ENCODE data around the gene SV2A.
"Not testable (repeated sequence)": the region's sequence is repeated elsewhere in the genome, so short reads cannot be mapped to it uniquely, and the experiment has no call there.

Gene SV2A, protein sequence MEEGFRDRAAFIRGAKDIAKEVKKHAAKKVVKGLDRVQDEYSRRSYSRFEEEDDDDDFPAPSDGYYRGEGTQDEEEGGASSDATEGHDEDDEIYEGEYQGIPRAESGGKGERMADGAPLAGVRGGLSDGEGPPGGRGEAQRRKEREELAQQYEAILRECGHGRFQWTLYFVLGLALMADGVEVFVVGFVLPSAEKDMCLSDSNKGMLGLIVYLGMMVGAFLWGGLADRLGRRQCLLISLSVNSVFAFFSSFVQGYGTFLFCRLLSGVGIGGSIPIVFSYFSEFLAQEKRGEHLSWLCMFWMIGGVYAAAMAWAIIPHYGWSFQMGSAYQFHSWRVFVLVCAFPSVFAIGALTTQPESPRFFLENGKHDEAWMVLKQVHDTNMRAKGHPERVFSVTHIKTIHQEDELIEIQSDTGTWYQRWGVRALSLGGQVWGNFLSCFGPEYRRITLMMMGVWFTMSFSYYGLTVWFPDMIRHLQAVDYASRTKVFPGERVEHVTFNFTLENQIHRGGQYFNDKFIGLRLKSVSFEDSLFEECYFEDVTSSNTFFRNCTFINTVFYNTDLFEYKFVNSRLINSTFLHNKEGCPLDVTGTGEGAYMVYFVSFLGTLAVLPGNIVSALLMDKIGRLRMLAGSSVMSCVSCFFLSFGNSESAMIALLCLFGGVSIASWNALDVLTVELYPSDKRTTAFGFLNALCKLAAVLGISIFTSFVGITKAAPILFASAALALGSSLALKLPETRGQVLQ

GRCh38 chr1:149917571-149918144, at the start of gene SV2A:
SV2A (minus strand) TSS chr1:149917844; CDS start chr1:149913840, 4,004 bp downstream.
- peak; percentile 14 for DNase-seq (ENCODE audit: low read depth)

- no peak for DNase-seq (ENCODE audit: low read depth)
Measured at GRCh38 chr1:149967041-149967440, 49.4 kb upstream of the SV2A start.

DNA sequence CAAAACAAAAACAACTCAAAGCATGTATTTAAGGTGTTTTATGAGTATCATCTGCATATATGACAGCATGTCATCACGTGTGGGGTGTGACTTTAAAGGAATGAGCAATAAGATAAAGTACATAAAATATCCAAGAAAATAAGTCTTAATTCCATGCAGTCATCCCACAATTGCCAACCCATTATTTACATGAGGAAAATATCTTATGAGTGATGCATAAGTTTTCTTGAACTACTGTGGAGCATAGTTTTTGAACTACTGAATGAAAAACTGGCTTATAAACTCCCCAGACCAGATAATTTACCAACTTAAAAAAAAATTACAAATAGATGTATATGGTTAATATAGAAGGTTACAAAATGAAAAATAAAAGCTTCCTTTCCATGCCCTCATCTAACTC, 48.8 kb upstream of the SV2A start:
- DNase-seq (ENCODE audit: low read depth), result no peak

GRCh38 chr1:149965440-149965839, 47.8 kb upstream of the SV2A start:
- DNase-seq (ENCODE audit: low read depth), result no peak

GRCh38 chr1:149963358-149963757, 45.7 kb upstream of the SV2A start:
- no peak for DNase-seq (ENCODE audit: low read depth)

GRCh38 chr1:149962736-149963135, 45.1 kb upstream of the SV2A start:
- DNase-seq (ENCODE audit: low read depth), result no peak

- DNase-seq (ENCODE audit: low read depth), result no peak
Measured at GRCh38 chr1:149962039-149962647, 44.5 kb upstream of the SV2A start.

GRCh38 chr1:149957548-149957947, 39.9 kb upstream of the SV2A start:
- not testable (repeated sequence) for DNase-seq (ENCODE audit: low read depth)

- DNase-seq (ENCODE audit: low read depth), result no peak
Measured at GRCh38 chr1:149949911-149950310, 32.3 kb upstream of the SV2A start.

- DNase-seq (ENCODE audit: low read depth), result no peak
Measured at GRCh38 chr1:149945206-149945605, 27.6 kb upstream of the SV2A start.

GRCh38 chr1:149942885-149943284, 25.2 kb upstream of the SV2A start:
- DNase-seq (ENCODE audit: low read depth), result no peak

GRCh38 chr1:149942207-149942606, 24.6 kb upstream of the SV2A start:
- DNase-seq (ENCODE audit: low read depth), result no peak

DNA sequence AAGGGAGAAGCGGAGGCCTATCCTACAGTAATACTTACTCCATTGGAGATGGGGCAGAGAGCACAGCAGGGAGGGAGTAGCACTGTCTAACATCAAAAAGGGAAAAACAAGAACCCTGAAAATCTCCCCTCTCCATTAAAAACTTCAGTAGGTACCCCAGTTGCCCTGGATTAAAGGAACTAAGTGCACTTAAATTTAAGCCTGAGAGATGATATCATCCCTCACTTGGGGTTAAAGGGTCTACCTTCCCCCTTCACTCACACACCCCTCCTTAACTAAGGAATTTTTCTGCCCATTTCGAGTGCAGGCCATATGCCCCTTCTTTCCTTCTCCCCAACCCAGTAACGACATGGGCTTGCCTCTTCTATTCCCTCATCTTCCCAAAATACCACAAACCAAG, 22.8 kb upstream of the SV2A start:
- no peak for DNase-seq (ENCODE audit: low read depth)

DNA sequence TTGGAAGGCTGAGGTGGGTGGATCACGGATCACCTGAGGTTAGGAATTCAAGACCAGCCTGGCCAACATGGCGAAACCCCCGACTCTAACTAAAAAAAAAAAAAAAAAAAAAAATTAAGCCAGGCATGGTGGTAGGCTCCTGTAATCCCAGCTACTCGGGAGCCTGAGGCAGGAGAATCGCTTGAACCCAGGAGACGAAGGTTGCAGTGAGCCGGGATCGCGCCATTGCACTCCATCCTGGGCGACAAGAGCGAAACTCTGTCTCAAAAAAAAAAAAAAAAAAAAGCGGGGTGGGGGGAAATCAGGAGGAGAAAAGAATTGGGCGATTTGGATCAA, 21.0 kb upstream of the SV2A start:
- DNase-seq (ENCODE audit: low read depth), result not testable (repeated sequence)

GRCh38 chr1:149937759-149938158, 20.1 kb upstream of the SV2A start:
- DNase-seq (ENCODE audit: low read depth), result no peak

DNA sequence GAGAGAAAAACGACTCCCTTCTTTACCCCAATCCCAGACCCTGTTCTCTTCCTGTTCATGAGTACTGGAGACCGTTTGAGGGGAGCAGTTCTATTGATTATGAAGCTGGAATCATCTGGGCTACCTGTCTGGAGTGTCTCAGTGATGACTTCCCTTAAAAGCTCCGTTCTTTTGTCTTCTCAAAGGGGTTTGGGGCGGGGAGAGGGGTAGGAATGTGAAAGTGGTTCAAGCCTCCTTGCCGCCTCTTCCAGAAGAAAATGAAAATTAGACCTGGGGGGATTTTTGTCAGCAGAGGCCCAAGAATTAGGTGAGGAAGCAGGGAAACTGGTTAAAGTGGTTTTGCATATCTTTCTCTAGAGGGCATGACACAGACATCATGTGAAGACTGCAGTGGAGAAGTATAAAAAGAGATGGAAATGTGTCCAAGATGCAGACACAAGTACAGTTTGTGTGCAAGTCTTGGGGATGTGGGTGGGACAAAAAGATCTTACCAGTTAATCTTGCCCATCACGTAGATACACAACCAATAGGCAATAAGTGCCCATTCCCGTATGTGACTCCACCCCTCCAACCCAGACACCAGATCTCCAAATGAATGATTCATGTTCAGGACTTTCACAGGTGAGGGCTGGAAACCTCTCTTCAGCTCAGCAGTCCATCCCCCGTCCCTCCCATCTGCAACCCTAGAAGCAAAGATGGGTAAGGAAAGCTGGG, 19.5 kb upstream of the SV2A start:
- no peak for DNase-seq (ENCODE audit: low read depth)

DNA sequence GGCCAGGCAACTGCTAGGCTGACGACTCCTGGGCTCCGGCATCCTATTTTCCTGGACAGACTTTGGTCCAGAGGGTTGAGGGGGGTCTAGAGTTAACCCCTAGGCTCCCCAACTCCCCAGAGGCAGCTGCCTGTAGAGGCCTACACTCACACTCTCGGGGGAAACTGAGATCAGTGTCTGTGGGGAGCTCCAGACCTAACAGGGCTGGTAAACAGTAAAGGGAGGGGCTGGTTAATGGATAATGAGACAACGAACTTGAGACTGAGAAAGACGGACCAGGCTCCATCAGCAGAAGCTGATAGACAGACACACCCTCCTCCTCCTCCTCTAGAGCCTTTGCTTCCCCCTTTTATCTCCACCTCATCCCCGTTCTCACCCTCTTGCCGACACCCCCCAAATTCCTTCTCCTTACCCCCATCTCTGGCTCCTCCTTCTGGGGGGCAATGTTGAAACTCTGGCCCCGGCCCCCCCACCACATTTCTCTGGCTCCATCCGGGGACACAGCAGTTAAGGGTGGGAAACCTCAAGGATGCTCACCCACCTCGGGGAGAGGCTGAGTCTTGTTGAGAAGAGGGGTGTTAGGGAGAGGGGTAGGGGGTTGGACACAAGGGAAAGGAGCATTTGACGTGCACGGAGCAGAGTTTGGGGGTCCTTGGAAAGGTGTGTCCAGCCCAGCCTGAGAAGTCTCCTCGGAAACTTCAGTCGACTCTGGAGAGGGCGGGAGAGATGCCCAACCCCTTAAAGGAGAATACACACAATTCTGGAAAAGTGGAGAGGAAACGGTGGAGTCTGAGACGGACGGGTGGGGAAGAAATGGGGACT, 18.7 kb upstream of the SV2A start, which contains the start of gene MTMR11:
Gene MTMR11, minus strand, starts transcription at position 710 of the 822 bp plus-strand sequence. Its CDS starts 232 bp downstream, at position 478.
- no peak for DNase-seq (ENCODE audit: low read depth)

DNA sequence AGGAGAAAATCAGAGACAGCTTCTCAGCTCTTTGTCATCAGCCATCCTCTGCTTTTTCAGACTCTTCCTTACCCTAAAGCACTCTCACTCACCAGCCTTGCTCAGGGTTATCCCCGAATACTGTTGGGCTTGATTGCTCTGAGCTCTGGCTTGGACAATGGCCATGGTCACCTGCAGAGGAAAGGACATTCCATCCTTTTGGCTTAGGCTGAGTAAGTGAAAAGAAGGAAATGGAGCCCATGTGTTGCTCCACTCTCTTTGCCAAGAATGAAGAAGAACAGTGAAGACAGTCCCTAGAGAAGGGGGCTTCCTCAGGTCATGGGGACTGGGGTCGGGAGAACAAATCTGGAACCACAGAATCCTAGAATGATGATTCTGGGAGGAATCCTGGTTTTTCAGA, 16.7 kb upstream of the SV2A start:
- DNase-seq (ENCODE audit: low read depth), result no peak

DNA sequence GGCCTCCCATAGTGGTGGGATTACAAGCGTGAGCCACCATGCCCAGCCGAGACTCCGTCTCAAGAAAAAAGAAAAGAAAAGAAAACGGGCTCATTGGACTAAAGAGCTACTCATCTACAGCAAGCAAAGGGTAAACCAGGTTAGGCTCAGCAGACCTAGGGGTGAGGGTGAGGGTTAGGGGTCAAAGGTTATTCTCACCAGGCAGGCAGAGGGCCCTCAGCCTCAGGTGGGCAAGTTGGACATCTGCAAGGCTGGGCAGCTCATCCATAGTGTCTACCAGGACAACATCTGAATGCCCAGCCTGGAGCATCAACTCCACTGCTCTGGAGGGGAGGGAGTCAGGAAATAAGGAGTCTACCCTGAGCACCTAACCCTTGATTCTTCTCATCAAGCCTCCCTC, 15.6 kb upstream of the SV2A start:
- DNase-seq (ENCODE audit: low read depth), result no peak

- no peak for DNase-seq (ENCODE audit: low read depth)
Measured at GRCh38 chr1:149932474-149932873, 14.8 kb upstream of the SV2A start.

- no peak for DNase-seq (ENCODE audit: low read depth)
Measured at GRCh38 chr1:149931212-149931790, 13.7 kb upstream of the SV2A start.

Data from stimulated activated CD8-positive, alpha-beta memory T cell treated with anti-CD3 and anti-CD28 coated beads, Interleukin-7, amount 100 ng/mL, for 24 hours (primary cell).